H1 (cell line): ENCODE measurements around the gene TRAPPC12. TPM values are rescaled to one million over a fixed set of nuclear protein-coding genes. Genes with fewer than 3 reads are reported as not detected.

ENCODE experiments used
- CHD7 ChIP-seq: fragments of 300-600 bp; sonication (generic); IDR thresholded peaks from 2 replicates; pipeline ENCODE4 v1.7.1; 2012; ENCODE audit warnings: low read length, moderate library complexity, mild to moderate bottlenecking, inconsistent platforms; ENCODE audit not compliant: insufficient replicate concordance
- CREB1 ChIP-seq: IDR thresholded peaks from 2 replicates; pipeline ENCODE4 v1.6.1; 2012; ENCODE audit warnings: inconsistent platforms
- EP300 ChIP-seq, 2 experiments: IDR thresholded peaks; 1 replicate in 1 of 2; 2 replicates in 1 of 2; pipeline ENCODE4 v1.6.1; 2011 to 2012; ENCODE audit warnings: low read depth in 2 of 2, low read length in 2 of 2, mild to moderate bottlenecking in 2 of 2, borderline replicate concordance in 1 of 2, inconsistent platforms in 1 of 2, moderate library complexity in 1 of 2
- HDAC6 ChIP-seq: IDR thresholded peaks from one replicate; pipeline ENCODE4 v1.7.1; 2012; ENCODE audit warnings: low read depth, mild to moderate bottlenecking, inconsistent platforms, low read length, moderate library complexity
- polyA plus RNA-seq, 7 experiments: library from polyadenylated mRNA; depleted of rRNA in 3 of 7; stranded (reverse) in 5 of 7; unstranded in 2 of 7; fragments of >200 nt in 5 of 7; fragments of 200-250 nt in 2 of 7; gene quantifications; 1 replicate in 5 of 7; 2 replicates in 1 of 7; 4 replicates in 1 of 7; pipeline versions ENCODE4 v1.2.1 to v1.2.3, GENCODE V29; 2011 to 2013; ENCODE audit warnings: missing spikeins in 2 of 7, mixed read lengths in 2 of 7
- total RNA-seq: library from RNA; stranded (reverse); fragmentation: NEBNext Ultra II Directional; extraction: Animal tissue kit (Norgen Biotek cat#: 25700); gene quantifications from 2 replicates; pipeline ENCODE4 v1.2.1, GENCODE V29; 2021

Gene TRAPPC12
- total and polyA plus RNA-seq, 2 of the 8 experiments (the other 6 are each of a cell fraction or from before 2014, with no cell fraction given): 35.0 to 67.3 TPM

- TF ChIP-seq CHD7 (no peak), HDAC6 (no peak), CREB1 (no peak), EP300 (IDR thresholded peaks at IDR 0.05; ENCODE audit: borderline replicate concordance in 1 of 2, low read depth in 2 of 2, low read length in 2 of 2) (no peak)
- TF ChIP-seq, all 59 proteins: peak for 0
Observed at GRCh38 chr2:3332133-3332532, 47.4 kb upstream of the TRAPPC12 start (continued).
